GM18909 (cell line): ENCODE data around the gene ELAVL1.
"Not testable (repeated sequence)": the region's sequence is repeated elsewhere in the genome, so short reads cannot be mapped to it uniquely, and the experiment has no call there.

ENCODE experiments used
- ATAC-seq: cut with Tn5 transposase; IDR thresholded peaks from one replicate; pipeline ENCODE4 v1.9.1; 2021; ENCODE audit warnings: mild to moderate bottlenecking; ENCODE audit not compliant: unreplicated experiment, poor library complexity

Gene ELAVL1

DNA sequence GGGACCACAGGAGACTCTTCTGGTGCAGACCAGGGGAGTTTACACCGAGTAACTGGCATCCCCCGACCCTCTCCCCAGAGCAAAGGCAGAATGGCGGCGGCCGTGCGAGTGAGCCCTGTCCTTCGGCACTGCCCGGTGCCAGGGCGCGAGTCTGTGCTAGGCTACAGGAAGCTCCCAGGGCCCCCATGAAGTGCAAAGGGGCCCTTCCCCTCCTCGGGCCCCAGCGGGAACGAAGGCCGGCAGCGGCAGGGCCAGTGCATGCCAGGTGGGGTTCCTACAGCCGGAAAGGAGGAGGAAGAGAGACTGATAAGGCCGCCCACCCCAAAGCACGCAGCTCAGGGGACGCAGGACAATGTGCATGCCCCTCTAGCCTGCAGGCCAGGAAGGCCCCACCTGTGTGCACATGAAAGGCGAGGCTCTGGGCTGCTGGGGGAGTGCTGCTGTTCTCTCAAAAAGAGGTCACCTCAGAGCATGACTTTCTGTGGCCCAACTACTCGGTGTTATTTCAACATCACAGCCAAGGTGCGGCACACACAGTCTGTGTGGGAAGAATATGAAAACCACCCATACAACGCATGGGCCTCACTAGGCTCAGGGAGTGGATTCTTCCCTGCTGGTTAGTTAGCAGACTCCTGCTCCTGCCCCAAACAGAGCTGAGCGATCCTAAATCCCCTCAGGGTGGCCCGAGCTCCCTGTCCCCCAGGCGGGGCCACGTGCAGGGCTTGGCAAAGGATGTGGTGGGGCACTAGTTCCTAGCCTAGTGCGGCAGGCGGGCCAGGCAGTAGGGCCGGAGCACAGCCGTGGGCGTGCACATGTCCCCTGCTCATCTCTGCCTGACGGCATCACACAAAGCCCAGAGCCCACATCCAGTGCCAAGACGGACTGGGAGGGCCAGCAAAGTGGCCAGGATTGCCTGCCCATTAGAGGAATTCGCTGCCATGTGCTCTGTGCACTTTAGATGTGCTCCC is 33.6 kb downstream of the ELAVL1 start:
- no peak for ATAC-seq

DNA sequence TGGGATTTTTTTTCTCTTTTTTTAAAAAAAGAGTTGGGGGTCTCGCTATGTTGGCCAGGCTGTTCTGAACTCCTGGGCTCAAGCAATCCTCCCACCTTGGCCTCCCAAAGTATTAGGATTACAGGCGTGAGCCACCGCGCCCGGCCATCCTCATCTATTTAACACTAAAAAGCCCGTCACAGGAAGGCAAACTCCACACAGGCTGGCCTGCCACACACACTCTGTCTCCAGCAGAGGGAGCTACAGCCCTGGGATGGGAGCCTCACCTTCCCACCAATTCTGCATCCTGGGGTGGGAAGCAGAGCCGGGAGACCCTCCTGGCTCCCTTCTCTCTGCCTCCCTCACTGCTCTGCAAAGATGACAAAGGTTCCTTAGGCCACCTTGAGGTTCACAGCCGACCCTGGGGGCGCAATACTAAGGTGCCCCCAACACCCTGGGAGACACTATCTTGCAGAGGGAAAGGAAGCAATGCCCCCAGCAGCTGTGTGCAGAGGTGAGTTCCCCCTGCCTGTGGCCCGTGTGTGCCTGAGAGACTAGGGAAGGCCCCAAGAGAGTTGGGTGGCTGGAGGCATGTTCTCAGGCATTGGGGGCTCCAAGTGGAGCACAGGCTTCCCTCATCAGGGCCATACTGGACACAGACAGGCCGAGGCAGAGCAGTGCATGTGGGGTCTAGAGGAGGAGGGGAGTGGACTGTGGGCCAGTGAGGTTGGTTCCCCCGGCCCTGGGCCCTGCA is 34.6 kb downstream of the ELAVL1 start:
- ATAC-seq, result no peak

DNA sequence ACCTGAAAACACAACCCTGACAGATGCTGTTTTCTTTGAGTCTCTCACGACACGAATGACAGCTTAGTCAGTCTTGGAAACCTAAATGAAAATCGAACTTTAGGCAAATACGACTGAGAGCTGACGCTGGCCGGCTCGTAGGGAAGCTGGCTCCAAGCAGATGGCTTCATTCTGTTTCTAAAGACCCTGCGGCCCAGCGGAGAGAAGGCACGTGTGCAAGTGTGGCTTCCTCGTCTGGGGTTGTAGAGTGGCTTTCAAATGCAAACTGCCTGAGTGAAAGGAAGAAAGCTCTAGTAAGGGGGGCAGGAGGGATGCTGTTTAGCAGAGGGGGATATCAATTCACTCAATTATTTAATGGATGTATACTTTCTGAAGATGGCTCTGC is 35.9 kb downstream of the ELAVL1 start:
- no peak for ATAC-seq

- ATAC-seq, result no peak
Measured at GRCh38 chr19:7968796-7969554, 36.5 kb downstream of the ELAVL1 start.

- ATAC-seq, result no peak
Measured at GRCh38 chr19:7968008-7968795, 37.2 kb downstream of the ELAVL1 start.

- ATAC-seq, result no peak
Measured at GRCh38 chr19:7965921-7966665, 39.3 kb downstream of the ELAVL1 start.

DNA sequence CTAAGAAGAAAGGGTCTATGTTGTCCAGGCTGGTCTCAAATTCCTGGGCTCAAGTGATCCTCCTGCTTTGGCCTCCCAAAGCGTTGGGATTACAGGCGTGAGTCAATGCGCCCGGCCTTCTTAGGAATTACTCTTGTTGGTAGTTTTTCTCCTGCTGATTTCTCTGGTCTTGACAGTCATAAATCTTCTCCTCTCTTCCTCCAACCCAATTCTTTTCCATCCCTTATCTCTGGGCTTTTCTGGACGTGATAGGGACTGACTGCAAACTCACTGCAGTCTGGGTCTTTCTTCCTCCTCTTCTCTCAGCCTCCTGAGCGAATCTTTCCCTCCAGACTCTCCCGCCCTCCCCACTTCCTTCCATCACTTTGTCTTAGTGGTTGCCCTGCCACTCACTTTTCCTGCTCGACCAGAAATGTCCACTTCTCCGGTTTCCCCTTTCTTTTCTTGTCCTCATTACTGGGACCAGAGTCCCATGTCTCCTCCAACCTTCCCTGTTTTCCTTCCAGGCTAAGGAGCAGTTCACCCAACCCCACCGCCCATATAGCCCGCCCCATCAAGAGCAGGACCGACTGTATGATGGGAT is 40.1 kb downstream of the ELAVL1 start:
- ATAC-seq, result no peak

DNA sequence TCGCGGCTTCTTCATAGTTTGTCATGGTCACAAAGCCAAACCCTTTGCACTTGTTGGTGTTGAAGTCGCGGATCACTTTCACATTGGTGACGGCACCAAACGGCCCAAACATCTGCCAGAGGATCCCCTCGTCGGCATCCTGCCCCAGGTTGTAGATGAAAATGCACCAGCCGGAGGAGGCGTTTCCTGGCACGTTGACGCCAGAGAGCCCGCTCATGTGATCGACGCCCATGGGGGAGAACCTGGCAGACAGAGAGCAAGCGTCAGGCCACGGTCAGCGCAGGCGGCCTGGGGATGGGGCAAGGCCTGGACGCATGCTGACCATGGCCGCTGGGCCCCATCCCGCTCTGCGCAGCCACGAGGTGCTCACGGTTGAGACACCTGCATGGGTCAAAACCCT is 41.9 kb downstream of the ELAVL1 start:
- ATAC-seq, result no peak

DNA sequence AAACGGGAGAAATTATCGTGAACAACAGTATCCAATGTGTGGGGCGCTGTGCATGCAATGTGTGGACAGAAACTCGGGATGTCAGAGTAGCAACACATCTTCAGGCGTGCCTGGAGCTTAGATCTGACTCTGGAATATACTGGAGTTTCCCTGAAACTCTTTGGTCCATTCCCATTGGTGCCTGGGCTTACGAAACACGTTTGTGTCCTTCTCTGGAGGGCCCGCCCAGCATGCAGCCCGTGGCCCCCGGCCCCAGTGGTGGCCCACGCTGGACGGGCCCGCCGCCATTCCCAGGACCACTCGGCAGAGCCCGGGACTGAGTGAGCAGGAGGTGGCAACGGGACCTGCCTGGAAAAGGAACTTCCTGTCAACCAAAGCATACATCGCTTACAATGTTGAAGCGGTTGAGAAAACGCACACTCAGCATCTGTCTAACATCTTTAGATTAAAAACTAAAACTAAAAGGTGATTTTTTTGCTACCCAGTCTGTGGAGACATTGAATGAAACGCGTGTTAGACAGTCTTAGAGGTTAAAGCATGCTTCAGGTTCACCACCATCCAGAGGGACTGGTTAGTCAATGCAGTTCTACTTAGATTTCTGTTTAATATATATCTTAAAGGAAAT is 42.7 kb downstream of the ELAVL1 start:
- ATAC-seq, result no peak

- no peak for ATAC-seq
Measured at GRCh38 chr19:7961920-7962626, 43.4 kb downstream of the ELAVL1 start.

- ATAC-seq, result not testable (repeated sequence)
Measured at GRCh38 chr19:7961082-7961481, 44.4 kb downstream of the ELAVL1 start.

- ATAC-seq, result no peak
Measured at GRCh38 chr19:7959211-7959610, 46.2 kb downstream of the ELAVL1 start.

- ATAC-seq, result no peak
Measured at GRCh38 chr19:7955696-7956095, 49.7 kb downstream of the ELAVL1 start.

GRCh38 chr19:7953576-7953975 is 51.9 kb downstream of the ELAVL1 start:
- no peak for ATAC-seq

DNA sequence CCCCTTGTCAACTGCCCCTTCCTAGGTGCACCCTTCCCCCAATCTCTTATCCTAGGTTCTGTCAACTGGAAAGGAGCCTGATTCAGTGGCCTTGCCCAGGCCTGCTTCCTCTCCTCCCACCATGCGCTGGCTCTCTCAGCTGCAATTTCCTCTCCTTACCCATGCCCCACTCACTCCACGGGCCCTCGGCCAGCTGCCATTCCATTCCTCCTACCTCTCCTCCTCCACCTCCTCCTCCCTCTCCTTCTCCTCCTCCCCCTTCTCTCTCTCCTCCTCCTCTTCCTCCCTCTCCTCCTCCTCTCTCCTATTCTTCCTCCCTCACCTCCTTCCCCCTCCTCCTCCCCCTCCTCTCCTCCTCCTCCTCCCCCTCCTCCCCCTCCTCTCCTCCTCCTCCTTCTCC is 52.4 kb downstream of the ELAVL1 start:
- ATAC-seq, result no peak

DNA sequence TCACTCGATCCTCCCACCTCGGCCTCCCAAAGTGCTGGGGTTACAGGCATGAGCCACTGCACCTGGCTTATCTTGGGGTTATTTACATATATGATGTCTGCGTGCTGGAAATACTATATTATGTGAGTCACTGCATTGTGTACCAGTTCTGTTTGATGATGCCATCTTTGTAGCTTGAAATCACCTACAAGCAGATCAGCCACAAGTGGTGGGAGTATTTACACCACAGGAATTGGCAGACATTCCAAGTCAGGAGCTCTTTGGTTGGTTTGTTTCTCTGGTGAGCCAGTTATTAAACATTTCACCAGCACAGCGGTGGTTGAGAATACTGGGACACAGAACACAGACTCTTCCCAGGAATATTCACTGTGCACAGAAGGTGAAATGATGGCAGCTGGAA is 57.5 kb downstream of the ELAVL1 start:
- ATAC-seq, result no peak

DNA sequence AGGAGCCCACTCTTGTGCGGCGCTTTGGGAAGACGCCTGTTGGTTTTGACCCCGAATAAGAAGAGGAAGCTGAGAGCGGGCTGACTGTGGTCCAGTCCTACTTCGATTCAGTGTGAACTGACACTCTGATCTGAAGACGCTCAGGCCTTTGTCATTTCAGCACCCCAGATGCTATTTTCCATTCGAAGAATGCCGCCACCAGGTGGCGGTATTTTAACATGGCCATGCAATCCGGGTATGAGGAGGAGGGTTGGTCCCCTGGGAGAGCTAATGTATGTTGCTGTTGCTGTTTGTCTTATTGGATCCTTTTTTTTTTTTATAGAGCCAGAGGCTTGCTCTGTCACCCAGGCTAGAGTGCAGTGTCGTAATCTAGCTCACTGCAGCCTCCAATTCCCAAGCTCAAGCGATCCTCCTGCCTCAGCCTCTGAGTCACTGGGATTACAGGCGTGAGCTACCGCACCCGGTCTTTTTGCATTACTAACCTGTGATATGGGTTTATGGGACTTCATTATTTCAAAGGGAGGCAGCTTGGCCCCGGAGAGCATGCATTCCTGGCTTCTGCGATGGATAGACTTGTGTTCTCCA is 61.2 kb downstream of the ELAVL1 start:
- peak; percentile 29 for ATAC-seq
